Right lobe of liver (tissue), 4 donors: ENCODE data around the gene CD22.

Experiments
- POLR2A ChIP-seq: fragments of 450-650 bp; IDR thresholded peaks from one replicate; pipeline ENCODE4 v1.6.1; 2017; ENCODE audit warnings: antibody characterized with exemption, mild to moderate bottlenecking
- TF ChIP-seq, protein P1 (sequence below), 4 donors: fragments of 200-600 bp in 3 of 4; fragments of 450-650 bp in 1 of 4; IDR thresholded peaks; one replicate each; pipeline versions ENCODE4 v1.5.1 to v1.8.0; 2016 to 2022; ENCODE audit warnings: antibody characterized with exemption in 4 of 4, mild to moderate bottlenecking in 2 of 4
- donor health status: DM: no; HTN: no; CAD: no.
- donor health status: DM: no; HTN: no; CAD: no.
- donor health status: DM: no; HTN: yes; CAD: no.

- TF ChIP-seq, protein P1, sequence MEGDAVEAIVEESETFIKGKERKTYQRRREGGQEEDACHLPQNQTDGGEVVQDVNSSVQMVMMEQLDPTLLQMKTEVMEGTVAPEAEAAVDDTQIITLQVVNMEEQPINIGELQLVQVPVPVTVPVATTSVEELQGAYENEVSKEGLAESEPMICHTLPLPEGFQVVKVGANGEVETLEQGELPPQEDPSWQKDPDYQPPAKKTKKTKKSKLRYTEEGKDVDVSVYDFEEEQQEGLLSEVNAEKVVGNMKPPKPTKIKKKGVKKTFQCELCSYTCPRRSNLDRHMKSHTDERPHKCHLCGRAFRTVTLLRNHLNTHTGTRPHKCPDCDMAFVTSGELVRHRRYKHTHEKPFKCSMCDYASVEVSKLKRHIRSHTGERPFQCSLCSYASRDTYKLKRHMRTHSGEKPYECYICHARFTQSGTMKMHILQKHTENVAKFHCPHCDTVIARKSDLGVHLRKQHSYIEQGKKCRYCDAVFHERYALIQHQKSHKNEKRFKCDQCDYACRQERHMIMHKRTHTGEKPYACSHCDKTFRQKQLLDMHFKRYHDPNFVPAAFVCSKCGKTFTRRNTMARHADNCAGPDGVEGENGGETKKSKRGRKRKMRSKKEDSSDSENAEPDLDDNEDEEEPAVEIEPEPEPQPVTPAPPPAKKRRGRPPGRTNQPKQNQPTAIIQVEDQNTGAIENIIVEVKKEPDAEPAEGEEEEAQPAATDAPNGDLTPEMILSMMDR (IDR thresholded peaks at IDR 0.05): no peak
- TF ChIP-seq POLR2A: no peak
Measured at GRCh38 chr19:35337097-35337983, 8.4 kb downstream of the CD22 start.
